ENCODE data around the gene CRABP2.

GRCh38 chr1:156660752-156661112 is 44.7 kb downstream of the CRABP2 start:
- TF ChIP-seq CTCF (IDR thresholded peaks at IDR 0.05; ENCODE audit: insufficient read depth, low read depth, low read length) (no peak), EZH2 (IDR thresholded peaks at IDR 0.05; ENCODE audit: insufficient read depth, low read length) (no peak)

All from astrocyte (in vitro differentiated cells and primary cell).